Right renal pelvis (tissue), 4 donors: Measurements from ENCODE around the gene RCVRN. TPM values are rescaled to one million over a fixed set of nuclear protein-coding genes. Genes with fewer than 3 reads are reported as not detected.

Experiments
- DNase-seq, 4 donors: peaks; one replicate each; pipeline ENCODE4 v3.0.0-alpha.2; 2013; ENCODE audit warnings: low read depth in 4 of 4, low spot score in 3 of 4, missing footprints in 1 of 4
- polyA plus RNA-seq, 4 donors: library from polyadenylated mRNA; unstranded; fragments of 120-200 nt; gene quantifications; one replicate each; pipeline ENCODE4 v1.2.1, GENCODE V29; 2013; ENCODE audit not compliant: insufficient read length in 4 of 4

The RCVRN gene
- polyA plus RNA-seq, 4 donors = 0.17 to 0.32 (median 0.29) TPM; not detected in 1

- DNase-seq = no peak
Observed at GRCh38 chr17:9859781-9860180, 45.3 kb downstream of the RCVRN start.

GRCh38 chr17:9855036-9855435 lies 50.0 kb downstream of the RCVRN start:
- no peak for DNase-seq

GRCh38 chr17:9854255-9854654 lies 50.8 kb downstream of the RCVRN start:
- no peak for DNase-seq

GRCh38 chr17:9850151-9850550 lies 54.9 kb downstream of the RCVRN start:
- DNase-seq = no peak

Other genes with a start within 250 kb of the RCVRN start
- gene DHRS7C, start 113.7 kb downstream of the RCVRN start, polyA plus RNA-seq = not detected
- gene GSG1L2, start 83.2 kb downstream of the RCVRN start, polyA plus RNA-seq = not detected
- under 1 TPM in 3 of 4 donors, not detected in 1; 0.04 to 0.09 (median 0.06) TPM for gene GLP2R, start 79.3 kb downstream of the RCVRN start, polyA plus RNA-seq